ENCODE measurements around the gene HS1BP3. TPM values are rescaled to one million over a fixed set of nuclear protein-coding genes. Genes with fewer than 3 reads are reported as not detected.

Gene HS1BP3
- total RNA-seq, 4 donors from 2014 or later, result 33.1 to 63.0 (median 41.0) TPM

GRCh38 chr2:20635113-20635510, 15.8 kb downstream of the HS1BP3 start:
- H3K9me3 ChIP-seq, result no peaks in the 10 kb centered on the region
- DNase-seq, result peak in 1 of 3 donors; percentile 46
- peaks cover 0 to 29% (median 0%) of the 10 kb centered on the region in 4 donors for H3K4me1 ChIP-seq
- peak overlapping the region in 3 of 4 donors; percentile 17 to 80 (median 22) for H3K27ac ChIP-seq
- no peak for TF ChIP-seq CTCF (IDR thresholded peaks at IDR 0.05)
- TF ChIP-seq POLR2A (IDR thresholded peaks at IDR 0.05), result no peak
- no peak overlapping the region for H3K4me3 ChIP-seq
- no peaks in the 10 kb centered on the region for H3K27me3 ChIP-seq
- H3K36me3 ChIP-seq, result peaks cover 0 to 22% (median 0%) of the 10 kb centered on the region in 3 donors

GRCh38 chr2:20634507-20635112, 16.3 kb downstream of the HS1BP3 start:
- no peaks in the 10 kb centered on the region for H3K9me3 ChIP-seq
- H3K27ac ChIP-seq, result peak overlapping the region; percentile 27 to 80 (median 48)
- no peak for TF ChIP-seq POLR2A (IDR thresholded peaks at IDR 0.05)
- no peak for TF ChIP-seq CTCF (IDR thresholded peaks at IDR 0.05)
- peaks cover 0 to 19% (median 0%) of the 10 kb centered on the region in 3 donors for H3K36me3 ChIP-seq
- H3K27me3 ChIP-seq, result no peaks in the 10 kb centered on the region
- H3K4me3 ChIP-seq, result no peak overlapping the region
- DNase-seq, result no peak
- H3K4me1 ChIP-seq, result peaks cover 0 to 29% (median 0%) of the 10 kb centered on the region in 4 donors

GRCh38 chr2:20633794-20634506, 16.9 kb downstream of the HS1BP3 start:
- TF ChIP-seq POLR2A (IDR thresholded peaks at IDR 0.05), result no peak
- TF ChIP-seq CTCF (IDR thresholded peaks at IDR 0.05), result peak in 3 of 6 experiments; percentile 34 to 41 (median 36)
- Histone ChIP-seq H3K4me1 (peaks cover 0 to 29% (median 0%) of the 10 kb centered on the region in 4 donors), H3K4me3 (no peak overlapping the region), H3K9me3 (no peaks in the 10 kb centered on the region), H3K27ac (peak overlapping the region; percentile 27 to 80 (median 48)), H3K36me3 (peaks cover 0 to 14% (median 0%) of the 10 kb centered on the region in 3 donors), H3K27me3 (no peaks in the 10 kb centered on the region)
- DNase-seq, result peak in 2 of 3 donors; percentile 78 to 82

- H3K36me3 ChIP-seq, result peaks cover 0 to 7% (median 0%) of the 10 kb centered on the region in 3 donors
- no peaks in the 10 kb centered on the region for H3K27me3 ChIP-seq
- DNase-seq, result no peak
- H3K4me3 ChIP-seq, result no peak overlapping the region
- H3K27ac ChIP-seq, result peak overlapping the region in 3 of 4 donors; percentile 27 to 80 (median 55)
- no peak for TF ChIP-seq POLR2A (IDR thresholded peaks at IDR 0.05)
- TF ChIP-seq CTCF (IDR thresholded peaks at IDR 0.05), result no peak
- H3K9me3 ChIP-seq, result no peaks in the 10 kb centered on the region
- H3K4me1 ChIP-seq, result peaks cover 0 to 29% (median 0%) of the 10 kb centered on the region in 4 donors
Measured at GRCh38 chr2:20633001-20633400, 17.9 kb downstream of the HS1BP3 start.

GRCh38 chr2:20632446-20632990, 18.4 kb downstream of the HS1BP3 start:
- Histone ChIP-seq H3K27me3 (no peaks in the 10 kb centered on the region), H3K4me3 (no peak overlapping the region), H3K9me3 (no peaks in the 10 kb centered on the region), H3K27ac (no peak overlapping the region), H3K4me1 (peaks cover 0 to 29% (median 0%) of the 10 kb centered on the region in 4 donors), H3K36me3 (peaks cover 0 to 4% (median 0%) of the 10 kb centered on the region in 3 donors)
- TF ChIP-seq CTCF (IDR thresholded peaks at IDR 0.05) (no peak), POLR2A (IDR thresholded peaks at IDR 0.05) (no peak)
- DNase-seq, result no peak
